HG02798 (cell line): ENCODE data around the gene UBE2D2.
A peak's percentile ranks its signal among the peaks of the same experiment; 100 is the strongest.
"Not testable (repeated sequence)": the region's sequence is repeated elsewhere in the genome, so short reads cannot be mapped to it uniquely, and the experiment has no call there.

Experiments used
- ATAC-seq: cut with Tn5 transposase; IDR thresholded peaks from one replicate; pipeline ENCODE4 v1.9.1; 2021; ENCODE audit warnings: mild to moderate bottlenecking; ENCODE audit not compliant: unreplicated experiment, poor library complexity

UBE2D2 gene

DNA sequence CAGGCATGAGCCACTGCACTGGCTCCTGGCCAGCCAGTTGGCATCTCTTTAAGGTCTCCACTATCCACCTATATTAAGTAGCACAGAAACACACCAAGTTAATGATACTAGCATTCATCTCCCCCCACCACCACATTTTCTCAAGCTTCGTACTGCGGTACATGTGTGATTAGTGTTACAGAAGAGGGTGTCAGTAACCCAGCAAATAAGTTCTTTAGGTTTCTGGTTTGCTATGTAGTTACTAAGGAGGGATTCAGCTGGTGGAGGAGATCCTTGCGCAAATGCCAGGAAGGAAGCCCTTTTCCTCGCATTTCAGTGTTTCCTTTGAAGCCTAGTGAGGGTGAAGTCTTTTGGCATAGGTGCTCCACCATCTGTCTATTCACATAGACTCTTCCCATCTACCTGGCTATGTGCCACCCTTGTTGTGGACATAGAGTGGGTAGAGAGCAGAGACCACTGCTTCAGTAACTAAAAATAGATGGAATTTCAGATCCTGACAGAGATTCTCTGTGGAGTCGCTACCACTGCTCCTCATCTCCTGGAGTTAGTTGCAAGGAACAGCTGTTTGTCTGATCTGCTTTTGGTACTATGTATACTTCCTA lies 16.7 kb downstream of the UBE2D2 start:
- no peak for ATAC-seq

DNA sequence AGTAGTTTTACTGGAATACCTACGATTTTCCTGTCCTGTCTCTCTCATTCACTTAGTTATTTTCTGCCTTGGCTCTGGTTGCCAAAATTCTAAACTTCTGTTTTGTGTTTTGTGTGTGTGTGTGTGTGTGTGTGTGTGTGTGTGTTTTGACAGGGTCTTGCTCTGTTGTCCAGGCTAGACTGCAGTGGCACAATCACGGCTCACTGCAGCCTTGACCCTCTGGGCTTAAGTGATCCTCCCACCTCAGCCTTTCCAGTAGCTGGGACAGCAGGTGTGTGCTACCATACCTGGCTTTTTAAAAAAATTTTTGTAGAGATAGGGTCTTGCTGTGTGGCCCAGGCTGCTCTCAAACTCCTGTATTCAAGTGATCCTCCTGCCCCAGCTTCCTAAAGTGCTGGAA lies 17.2 kb downstream of the UBE2D2 start:
- no peak for ATAC-seq

DNA sequence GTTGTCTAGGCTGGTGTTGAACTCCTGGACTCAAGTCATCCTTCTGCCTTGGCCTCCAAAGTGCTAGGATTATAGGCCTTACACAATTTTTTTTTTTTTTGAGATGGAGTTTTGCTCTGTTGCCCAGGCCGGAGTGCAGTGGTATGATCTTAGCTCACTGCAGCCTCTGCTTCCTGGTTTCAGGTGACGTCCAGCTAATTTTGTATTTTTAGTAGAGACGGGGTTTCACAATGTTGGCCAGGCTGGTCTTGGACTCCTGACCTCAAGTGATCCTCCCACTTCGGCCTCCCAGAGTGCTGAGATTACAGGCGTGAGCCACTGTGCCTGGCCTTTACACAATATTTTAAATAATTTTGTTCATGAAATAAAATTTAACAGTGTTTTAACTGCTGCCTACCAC lies 21.0 kb downstream of the UBE2D2 start:
- ATAC-seq = not testable (repeated sequence)

DNA sequence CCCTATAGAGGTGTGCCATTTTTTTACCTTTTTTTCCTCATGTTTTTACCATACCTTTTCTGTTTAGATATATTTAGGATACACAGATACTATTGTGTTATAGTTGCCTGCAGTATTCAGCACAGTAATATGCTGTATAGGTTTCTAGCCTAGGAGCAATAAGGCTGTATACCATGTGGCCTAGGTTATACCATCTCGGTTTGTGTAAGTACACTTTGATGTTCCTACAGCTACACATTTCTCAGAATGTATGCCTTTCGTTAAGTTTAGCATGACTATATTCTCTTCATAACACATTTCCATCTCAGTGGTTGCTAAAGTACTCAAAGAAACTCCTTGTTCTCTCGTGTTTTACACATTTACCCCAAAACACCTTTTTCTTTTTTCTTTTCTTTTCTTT lies 23.0 kb downstream of the UBE2D2 start:
- no peak for ATAC-seq

DNA sequence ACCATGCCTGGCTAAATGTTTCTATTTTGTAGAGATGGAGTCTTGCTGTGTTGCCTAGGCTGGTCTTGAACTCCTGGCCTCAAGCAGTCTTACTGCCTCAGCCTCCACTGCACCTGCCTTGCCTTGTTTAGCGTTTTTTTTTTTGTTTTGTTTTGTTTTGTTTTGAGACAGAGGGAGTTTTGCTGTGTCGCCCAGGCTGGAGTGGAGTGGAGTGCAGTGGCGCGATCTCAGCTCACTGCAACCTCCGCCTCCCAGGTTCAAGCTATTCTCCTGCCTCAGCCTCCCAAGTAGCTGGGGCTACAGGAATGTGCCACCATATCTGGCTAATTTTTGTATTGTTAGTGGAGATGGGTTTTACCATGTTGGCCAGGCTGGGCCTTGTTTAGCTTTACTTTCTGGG lies 27.0 kb downstream of the UBE2D2 start:
- not testable (repeated sequence) for ATAC-seq

DNA sequence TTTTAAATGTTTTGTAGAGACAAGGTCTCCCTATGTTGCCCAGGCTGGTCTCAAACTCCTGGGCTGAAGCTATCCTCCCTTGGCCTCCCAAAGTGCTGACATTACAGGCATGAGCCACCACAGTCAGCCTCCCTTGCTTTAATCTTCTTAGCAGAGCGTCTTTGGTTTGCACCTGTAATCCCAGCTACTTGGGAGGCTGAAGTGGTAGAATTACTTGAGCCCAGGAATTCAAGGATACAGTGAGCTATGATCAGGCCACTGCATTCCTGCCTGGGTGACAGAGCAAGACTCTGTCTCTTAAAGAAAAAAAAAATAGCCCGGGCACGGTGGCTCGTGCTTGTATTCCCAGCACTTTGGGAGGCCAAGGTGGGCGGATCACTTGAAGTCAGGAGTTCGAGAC lies 27.8 kb downstream of the UBE2D2 start:
- ATAC-seq = no peak

DNA sequence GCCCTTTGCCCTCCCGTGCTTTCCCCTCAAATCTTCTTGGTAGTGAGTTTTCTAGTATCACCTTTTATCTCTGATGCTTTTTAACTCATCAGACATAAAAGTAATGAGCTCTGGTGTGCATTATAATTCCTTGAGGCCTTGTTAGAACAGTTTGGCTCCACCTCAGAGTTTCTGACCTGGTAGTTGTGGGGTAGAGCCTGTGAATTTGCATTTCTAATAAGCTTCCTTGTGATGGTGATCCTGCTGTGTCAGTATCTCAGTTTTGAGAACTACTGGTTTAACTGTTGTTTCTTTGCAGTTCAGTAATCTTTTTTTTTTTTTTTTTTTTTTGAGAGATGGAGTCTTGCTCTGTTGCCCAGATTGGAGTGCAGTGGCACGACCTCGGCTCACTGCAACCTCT lies 31.1 kb downstream of the UBE2D2 start:
- ATAC-seq = peak; percentile 66

DNA sequence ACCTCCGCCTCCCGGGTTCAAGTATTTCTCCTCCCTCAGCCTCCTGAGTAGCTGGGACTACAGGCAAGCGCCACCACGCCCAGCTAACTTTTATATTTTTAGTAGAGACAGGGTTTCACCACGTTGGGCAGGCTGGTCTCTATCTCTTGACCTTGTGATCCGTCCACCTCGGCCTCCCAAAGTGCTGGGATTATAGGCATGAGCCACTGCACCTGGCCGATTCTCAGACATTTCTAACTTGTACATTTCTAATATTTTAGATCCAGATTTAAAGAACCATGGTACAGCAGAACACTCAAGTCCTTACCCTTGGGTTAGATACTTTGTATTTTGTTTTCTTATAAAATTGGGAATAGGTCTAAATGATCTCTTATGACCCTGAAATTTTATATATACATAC lies 31.9 kb downstream of the UBE2D2 start:
- ATAC-seq = not testable (repeated sequence)

DNA sequence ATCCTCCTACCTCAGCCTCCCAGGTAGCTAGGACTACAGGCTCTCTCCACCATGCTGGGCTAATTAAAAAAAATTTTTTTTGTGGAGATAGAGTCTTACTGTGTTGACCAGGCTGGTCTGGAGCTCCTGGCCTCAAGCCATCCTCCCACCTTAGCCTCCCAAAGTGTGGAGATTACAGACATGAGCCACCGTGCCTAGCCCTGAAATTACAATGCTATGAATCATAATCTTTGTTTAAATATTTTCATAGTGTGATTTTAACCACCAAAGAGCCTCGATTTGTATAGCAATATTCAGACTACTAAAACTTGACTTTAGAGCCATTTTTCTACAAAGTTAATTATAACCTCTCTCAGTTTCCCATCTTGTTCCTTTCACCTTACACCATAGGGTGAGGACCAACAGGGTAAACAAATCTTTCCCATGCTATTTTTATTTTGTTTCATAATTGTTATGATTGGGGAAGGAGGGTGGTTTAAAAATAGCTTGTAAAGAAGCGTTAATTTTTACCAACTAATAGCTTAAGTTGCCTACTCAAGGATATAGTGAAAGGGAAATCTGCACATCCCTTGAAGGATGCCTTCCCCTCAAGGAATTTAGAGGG lies 32.7 kb downstream of the UBE2D2 start:
- ATAC-seq = no peak

DNA sequence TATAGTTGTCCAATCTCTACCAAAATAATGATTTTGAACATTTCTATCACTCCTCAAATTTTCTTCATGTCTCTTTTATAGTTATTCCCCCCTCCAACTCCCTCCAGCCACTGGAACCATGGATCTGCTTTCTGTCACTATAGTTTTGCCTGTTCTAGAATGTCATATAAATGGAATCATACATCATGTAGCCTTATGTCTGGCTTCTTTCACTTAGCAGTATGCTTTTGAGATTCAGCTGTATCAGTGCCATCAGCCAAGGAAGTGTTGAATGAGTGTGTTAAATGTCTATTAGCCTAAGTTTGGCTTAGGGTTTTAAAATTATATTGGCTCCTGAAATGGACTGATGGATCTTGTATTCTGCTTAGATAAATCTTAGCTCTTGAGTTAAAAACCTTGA lies 36.0 kb downstream of the UBE2D2 start:
- ATAC-seq = no peak

DNA sequence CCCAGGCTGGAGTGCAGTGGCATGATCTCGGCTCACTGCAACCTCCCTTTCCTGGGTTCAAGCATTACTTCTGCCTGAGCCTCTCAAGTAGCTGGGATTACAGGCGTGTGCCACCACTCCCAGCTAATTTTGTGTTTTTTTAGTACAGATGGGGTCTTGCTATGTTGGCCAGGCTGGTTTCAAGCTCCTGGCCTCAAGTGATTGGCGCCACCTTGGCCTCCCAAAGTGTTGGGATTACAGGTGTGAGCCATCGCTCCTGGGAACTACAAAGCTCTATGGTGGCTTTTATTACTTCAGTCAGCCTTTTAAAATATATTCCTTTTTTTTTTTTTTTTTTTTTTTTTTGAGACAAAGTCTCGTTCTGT lies 37.4 kb downstream of the UBE2D2 start:
- ATAC-seq = not testable (repeated sequence)

DNA sequence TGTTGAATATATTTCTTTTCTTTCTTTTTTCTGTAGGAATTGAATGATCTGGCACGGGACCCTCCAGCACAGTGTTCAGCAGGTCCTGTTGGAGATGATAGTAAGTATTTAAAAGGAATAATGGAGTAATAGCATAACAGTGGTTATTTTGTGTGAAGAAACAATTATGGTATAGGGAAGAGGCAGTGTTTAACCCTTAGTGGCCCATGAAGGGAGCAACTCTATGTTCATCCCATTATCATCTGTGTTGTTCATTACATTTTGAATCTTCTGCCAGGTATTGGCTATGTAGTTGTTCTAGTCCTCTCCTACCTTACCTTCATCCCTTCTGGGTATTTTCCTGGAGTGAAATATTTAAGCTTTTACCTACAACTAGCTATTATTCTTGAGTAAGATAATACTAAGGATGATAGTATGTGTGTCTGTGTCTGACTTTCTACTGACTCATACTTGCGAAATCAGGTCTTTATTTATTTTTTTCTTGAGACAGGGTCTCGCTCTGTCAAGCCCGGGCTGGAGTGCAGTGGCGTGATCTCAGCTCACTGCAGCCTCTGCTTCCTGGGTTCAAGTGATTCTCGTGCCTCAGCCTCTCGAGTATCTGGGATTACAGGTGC lies 39.3 kb downstream of the UBE2D2 start:
- no peak for ATAC-seq

DNA sequence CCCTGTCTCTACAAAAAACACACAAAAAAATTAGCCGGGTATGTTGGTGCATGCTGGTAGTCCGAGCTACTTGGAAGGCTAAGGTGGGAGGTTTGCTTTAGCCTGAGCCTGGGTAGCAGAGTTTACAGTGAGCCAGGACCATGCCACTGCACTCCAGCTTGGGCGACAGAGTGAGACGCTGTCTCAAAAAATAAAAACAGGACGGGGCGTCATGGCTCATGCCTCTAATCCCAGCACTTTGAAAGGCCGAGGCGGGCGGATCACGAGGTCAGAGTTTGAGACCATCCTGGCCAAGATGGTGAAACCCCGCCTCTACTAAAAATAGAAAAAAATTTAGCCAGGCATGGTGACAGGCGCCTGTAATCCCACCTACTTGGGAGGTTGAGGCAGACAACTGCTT lies 40.3 kb downstream of the UBE2D2 start:
- ATAC-seq = no peak

DNA sequence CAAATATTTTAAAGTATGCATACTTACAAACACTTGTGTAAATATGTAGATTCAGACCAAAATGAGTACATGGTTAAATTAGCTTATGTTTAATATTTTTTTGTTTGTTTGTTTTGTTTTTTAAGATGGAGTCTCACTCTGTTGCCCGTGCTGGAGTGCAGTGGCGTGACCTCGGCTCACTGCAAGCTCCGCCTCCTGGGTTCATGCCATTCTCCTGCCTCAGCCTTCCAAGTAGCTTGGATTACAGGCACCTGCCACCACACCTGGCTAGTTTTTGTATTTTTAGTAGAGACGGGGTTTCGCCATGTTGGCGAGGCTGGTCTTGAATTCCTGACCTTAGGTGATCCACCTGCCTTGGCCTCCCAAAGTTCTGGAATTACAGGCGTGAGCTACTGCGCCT lies 40.8 kb downstream of the UBE2D2 start:
- not testable (repeated sequence) for ATAC-seq

DNA sequence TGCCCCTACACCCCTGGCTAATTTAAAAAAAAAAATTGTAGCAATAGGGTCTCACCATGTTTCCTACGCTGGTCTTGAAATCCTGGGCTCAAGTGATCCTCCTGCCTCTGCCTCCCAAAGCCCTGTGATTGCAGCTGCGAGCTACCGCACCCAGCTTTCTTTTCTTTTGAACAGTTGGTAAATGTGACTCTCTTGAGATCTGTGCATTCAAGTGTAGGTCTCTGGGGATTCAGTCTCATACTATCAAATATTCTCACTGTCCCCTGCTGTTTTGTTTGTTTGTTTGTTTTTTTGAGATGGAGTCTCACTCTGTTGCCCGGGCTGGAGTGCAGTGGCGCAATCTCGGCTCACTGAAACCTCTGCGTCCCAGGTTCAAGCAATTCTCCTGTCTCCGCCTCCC lies 44.7 kb downstream of the UBE2D2 start:
- no peak for ATAC-seq

DNA sequence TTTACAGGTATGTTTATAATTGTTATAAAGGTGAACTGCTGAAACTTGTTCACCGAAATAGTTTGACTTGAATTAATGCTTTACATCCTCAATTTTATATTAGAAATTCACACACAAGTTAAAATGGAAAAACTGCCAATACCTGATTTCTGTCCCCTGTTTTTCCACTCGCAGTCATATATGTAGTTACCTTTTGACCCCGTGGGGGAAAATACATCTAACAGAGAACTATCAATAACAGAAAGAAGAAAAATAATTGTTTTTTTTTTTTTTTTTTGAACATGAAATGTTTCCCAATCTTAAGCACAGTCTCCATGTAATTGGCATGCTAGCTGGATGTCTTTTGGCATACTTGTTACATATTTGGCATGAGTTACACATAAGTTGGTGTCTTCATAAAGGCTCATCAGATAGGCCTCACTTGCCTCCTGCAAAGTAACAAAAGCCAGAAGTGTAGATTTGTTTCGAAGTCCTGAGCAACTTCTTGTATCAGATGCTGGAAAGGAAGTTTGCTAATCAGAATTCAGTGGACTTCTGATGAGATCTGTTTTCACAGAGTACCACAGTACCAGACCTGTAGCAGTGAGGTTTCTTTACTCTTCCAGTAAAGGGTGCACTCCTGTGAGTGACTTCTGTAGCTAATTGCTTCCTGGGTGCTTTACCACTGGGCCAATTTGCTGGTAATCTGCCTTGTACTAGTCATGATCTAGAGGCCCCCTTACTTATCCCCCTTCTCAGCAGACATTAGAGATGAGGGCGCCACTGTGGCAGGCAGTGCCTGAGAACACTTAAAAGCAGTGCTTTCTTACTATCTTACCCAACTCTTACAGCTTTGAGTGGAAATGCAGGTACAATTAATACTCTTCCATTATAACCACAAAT lies 50.8 kb downstream of the UBE2D2 start:
- no peak for ATAC-seq

DNA sequence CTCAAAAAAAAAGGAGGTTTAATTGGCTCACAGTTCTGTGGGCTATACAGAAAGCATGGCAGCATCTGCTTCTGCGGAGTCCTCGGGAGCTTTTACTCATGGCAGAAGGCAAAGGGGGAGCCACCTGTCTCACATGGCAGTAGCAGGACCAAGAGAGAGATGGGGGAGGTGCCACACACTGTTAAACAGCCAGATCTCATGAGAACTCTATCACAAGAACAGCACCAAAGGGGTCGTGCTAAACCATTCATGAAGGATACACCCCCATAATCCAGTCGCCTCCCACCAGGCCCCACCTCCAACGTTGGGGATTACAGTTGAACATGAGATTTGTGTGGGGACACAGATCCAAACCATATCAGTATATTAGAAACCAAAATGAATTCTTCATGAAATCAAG lies 58.7 kb downstream of the UBE2D2 start:
- no peak for ATAC-seq

DNA sequence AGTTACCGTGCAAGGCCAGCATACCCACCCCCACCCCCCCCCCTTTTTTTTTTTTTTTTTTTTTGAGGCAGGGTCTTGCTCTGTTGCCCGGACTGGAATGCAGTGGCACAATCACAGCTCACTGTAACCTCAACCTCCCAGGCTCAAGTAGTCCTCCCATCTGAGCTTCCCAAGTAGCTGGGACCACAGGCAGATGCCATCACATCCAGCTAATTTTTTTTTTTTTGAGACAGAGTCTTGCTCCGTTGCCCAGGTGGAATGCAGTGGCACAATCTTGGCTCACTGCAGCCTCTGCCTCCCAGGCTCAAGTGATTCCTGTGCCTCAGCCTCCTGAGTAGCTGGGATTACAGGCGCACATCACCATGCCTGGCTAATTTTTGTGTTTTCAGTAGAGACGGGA lies 64.3 kb downstream of the UBE2D2 start:
- not testable (repeated sequence) for ATAC-seq

DNA sequence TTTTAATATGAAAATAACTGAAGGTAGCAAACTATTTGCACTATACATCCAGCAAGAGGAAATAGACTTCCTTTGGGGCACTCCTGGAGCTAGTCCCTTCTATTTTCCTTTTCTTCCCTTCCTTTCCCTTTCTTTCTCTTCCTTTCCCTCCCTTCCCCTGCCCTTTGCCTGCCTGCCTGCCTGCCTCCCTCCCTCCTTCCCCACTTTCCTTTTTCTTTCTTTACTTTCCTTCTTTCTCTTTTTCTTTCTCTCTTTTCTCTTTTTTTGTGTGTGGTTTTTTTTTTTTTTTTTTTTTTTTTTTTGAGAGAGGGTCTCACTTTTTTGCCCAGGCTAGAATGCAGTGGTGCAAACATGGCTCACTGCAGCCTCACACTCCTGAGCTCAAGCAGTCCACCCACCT lies 69.7 kb downstream of the UBE2D2 start:
- no peak for ATAC-seq

DNA sequence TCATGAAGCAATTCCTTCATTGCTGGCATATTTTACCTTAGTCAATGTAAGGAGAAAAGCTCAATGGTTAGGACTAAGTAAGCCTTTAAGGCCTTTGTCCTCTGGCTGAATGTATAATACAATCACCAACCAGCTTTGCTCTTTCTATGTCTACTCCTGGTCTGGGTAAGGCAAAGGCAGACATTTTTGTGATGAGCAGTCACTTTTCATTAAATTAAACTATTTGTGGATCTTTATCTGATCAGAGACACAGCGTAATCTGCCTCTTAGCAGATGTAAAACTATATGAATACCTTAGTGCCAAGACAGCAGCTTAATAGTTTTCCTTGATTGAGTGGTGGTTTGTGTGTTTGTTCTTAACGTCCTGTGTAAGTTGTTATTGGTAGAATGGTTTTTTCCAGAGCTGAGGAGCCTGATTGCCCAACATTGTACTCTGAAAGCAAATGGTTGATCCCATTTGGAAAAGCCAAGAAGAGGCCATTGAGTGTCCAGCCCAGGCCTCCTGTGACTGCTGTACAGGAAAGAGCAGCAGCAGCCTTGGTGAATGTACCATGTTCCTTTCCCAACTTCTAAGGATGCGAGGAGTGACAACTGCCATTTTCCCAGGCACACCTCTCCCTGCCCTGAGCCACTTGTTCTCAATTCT lies 70.5 kb downstream of the UBE2D2 start:
- no peak for ATAC-seq
